HEK293T (cell line): ENCODE data around the gene MTARC2.

Experiments
- CTCF ChIA-PET: fragments of 350-600 bp; formaldehyde crosslinking; extraction: SDS; loops from one replicate; lab custom pipeline; 2021; ENCODE audit warnings: antibody characterized with exemption, inconsistent platforms; lab: Yijun Ruan, JAX
- POLR2A ChIA-PET: fragments of 350-600 bp; formaldehyde crosslinking; extraction: SDS; loops from one replicate; lab custom pipeline; 2020; ENCODE audit warnings: antibody characterized with exemption, inconsistent platforms; lab: Yijun Ruan, JAX
- DNase-seq: peaks from one replicate; pipeline ENCODE4 v3.0.0; 2012; ENCODE audit warnings: mixed read lengths; ENCODE audit errors: extremely low spot score
- ARNT ChIP-seq: fragments of 450-650 bp; IDR thresholded peaks from 2 replicates; pipeline ENCODE4 v1.6.1; 2017; ENCODE audit warnings: mild to moderate bottlenecking
- BHLHE40 ChIP-seq: fragments of 450-650 bp; IDR thresholded peaks from 2 replicates; pipeline ENCODE4 v1.6.1; 2016; ENCODE audit warnings: mild to moderate bottlenecking, moderate library complexity, borderline replicate concordance
- CTBP1 ChIP-seq: fragments of 450-650 bp; IDR thresholded peaks from 2 replicates; pipeline ENCODE4 v1.6.1; 2016; ENCODE audit warnings: borderline replicate concordance
- ELF4 ChIP-seq: fragments of 450-650 bp; IDR thresholded peaks from 2 replicates; pipeline ENCODE4 v1.6.1; 2017; ENCODE audit warnings: antibody characterized with exemption
- FOXA1 ChIP-seq: fragments of 450-650 bp; IDR thresholded peaks from 2 replicates; pipeline ENCODE4 v1.6.1; 2016; ENCODE audit warnings: mild to moderate bottlenecking
- FOXK2 ChIP-seq: fragments of 450-650 bp; IDR thresholded peaks from 2 replicates; pipeline ENCODE4 v1.6.1; 2016; ENCODE audit warnings: mild to moderate bottlenecking
- FOXM1 ChIP-seq: fragments of 450-650 bp; IDR thresholded peaks from 2 replicates; pipeline ENCODE4 v1.6.1; 2017; ENCODE audit warnings: mild to moderate bottlenecking, borderline replicate concordance
- HDGF ChIP-seq: fragments of 450-650 bp; IDR thresholded peaks from 2 replicates; pipeline ENCODE4 v1.6.1; 2017; ENCODE audit warnings: antibody characterized with exemption, borderline replicate concordance
- L3MBTL2 ChIP-seq: fragments of 450-650 bp; conservative IDR thresholded peaks from 2 replicates; pipeline ENCODE4 v1.6.1; 2016; ENCODE audit warnings: mild to moderate bottlenecking
- LEF1 ChIP-seq: fragments of 450-650 bp; IDR thresholded peaks from 2 replicates; pipeline ENCODE4 v1.6.1; 2017; ENCODE audit warnings: mild to moderate bottlenecking, borderline replicate concordance
- NFRKB ChIP-seq: fragments of 450-650 bp; IDR thresholded peaks from 2 replicates; pipeline ENCODE4 v1.6.1; 2016; ENCODE audit warnings: mild to moderate bottlenecking, moderate library complexity
- PKNOX1 ChIP-seq: fragments of 450-650 bp; IDR thresholded peaks from 2 replicates; pipeline ENCODE4 v1.6.1; 2016
- SP1 ChIP-seq: fragments of 450-650 bp; IDR thresholded peaks from 2 replicates; pipeline ENCODE4 v1.6.1; 2017
- SUZ12 ChIP-seq: fragments of 450-650 bp; IDR thresholded peaks from 2 replicates; pipeline ENCODE4 v1.6.1; 2016; ENCODE audit warnings: mild to moderate bottlenecking
- TARDBP ChIP-seq: fragments of 450-650 bp; IDR thresholded peaks from 2 replicates; pipeline ENCODE4 v1.6.1; 2016
- ZNF384 ChIP-seq: fragments of 450-650 bp; IDR thresholded peaks from 2 replicates; pipeline ENCODE4 v1.6.1; 2016

MTARC2 gene

DNA sequence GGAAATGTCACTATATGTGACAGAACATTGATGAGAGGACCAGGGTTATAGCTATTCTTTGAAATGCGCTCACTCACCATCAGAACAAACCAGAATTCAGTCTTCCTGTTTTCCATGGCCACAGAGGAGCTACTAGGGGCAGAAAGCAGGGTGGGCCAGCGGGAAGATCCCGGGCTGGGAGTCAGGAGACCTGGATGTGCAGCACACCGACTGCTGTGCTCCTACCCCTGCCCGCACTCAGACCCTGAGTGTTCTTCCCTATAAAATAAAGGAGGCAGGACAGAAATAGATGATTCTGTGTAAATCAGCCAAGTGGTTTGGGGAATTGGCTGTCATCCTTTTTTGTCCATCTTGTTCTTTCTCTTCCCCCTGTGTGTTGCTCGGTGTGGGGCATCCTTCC, 59.6 kb downstream of the MTARC2 start:
- no peak for TF ChIP-seq BHLHE40
- no peak for TF ChIP-seq FOXM1
- no peak for DNase-seq
- CTCF ChIA-PET, result interaction anchor here (0.9 kb wide), 1 partner anchor 21 kb away, joined by 3 read pairs; the partner anchor contains the start of gene MTARC1
- POLR2A ChIA-PET, result interaction anchor here (1.4 kb wide), 1 partner anchor 21 kb away, joined by 4 read pairs; the partner anchor contains the start of gene MTARC1

DNA sequence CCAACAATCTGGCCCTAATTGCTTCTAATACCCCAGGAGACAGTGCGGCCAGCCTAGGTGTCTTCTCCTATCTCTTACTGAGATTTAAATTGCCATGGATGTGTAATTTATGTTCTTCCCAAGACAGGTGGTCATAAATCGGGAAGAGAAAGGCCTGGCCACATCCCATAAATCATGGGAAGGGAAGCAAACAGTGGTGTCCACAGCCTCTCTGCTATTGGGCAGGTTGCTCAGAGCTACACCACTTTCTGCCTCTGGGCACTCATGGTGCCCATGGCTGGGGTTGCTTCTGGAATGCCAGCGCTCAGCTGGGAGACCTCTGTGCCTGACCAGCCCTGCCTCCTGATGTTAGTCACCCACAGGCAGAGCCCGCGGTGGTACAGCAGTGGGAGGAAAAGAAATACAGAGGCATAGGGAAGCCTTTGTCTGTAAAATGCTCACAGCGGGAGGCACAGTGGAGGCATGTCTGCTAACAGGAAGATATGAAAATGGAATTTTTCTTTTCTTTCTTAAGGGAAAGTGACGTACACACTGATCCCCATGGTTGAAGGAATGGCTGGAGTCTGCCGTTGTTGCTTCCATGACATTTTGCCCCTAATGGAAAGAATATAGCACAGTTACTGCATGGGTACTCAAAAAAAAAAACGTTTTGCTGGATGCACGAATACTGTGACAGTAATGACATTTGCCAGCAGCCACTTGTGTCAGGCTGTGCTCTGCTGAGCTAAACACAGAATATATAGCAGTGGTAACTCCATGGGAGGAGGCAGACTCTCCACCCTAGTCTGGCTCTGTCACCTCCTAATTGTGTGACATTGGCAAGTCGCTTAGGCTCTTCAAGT, 60.4 kb downstream of the MTARC2 start:
- TF ChIP-seq LEF1 (no peak), PKNOX1 (peak; percentile 82), FOXK2 (no peak), ARNT (no peak)
- DNase-seq, result no peak
- ChIA-PET POLR2A (interaction anchor here (0.6 to 1.4 kb wide), 3 partner anchors 9 to 369 kb away, joined by 3 to 4 read pairs (median 4); partner anchors contain the start of gene MTARC1), CTCF (no interaction called here)

GRCh38 chr1:220809187-220809550, 61.0 kb downstream of the MTARC2 start:
- TF ChIP-seq ZNF384, result no peak
- DNase-seq, result no peak
- ChIA-PET POLR2A (interaction anchor here (0.6 kb wide), 1 partner anchor 369 kb away, joined by 3 read pairs; no protein-coding TSS in a partner anchor), CTCF (no interaction called here)

DNA sequence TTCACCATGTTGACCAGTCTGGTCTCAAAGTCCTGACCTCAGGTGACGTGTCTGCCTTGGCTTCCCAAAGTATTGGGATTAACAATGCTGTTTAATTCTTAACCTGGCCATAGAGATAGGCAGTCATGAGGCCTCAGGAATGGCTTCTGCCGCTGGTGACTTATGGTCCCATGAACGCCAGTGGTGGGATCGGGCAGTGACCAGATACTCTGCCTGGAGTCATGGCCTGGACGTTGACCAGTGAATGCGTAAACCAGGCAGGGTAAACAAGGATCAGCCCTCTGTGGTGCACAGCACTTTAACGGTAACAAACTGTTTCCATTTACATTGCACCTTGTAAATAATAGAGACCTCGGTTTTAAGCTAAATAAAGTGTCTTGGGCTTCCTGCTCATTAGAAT, 61.6 kb downstream of the MTARC2 start:
- DNase-seq, result no peak
- POLR2A ChIA-PET, result no interaction called here
- CTCF ChIA-PET, result interaction anchor here (0.7 to 1.0 kb wide), 2 partner anchors 463 to 622 kb away, joined by 3 read pairs; no protein-coding TSS in a partner anchor
- TF ChIP-seq TARDBP (no peak), HDGF (no peak)

GRCh38 chr1:220810179-220810653, 62.1 kb downstream of the MTARC2 start:
- POLR2A ChIA-PET, result interaction anchor here (1.2 kb wide), 1 partner anchor 23 kb away, joined by 3 read pairs; no protein-coding TSS in a partner anchor
- TF ChIP-seq SUZ12 (no peak), L3MBTL2 (no peak)
- peak; percentile 73 for DNase-seq
- CTCF ChIA-PET, result interaction anchor here (0.7 to 1.0 kb wide), 2 partner anchors 463 to 621 kb away, joined by 3 read pairs; no protein-coding TSS in a partner anchor

DNA sequence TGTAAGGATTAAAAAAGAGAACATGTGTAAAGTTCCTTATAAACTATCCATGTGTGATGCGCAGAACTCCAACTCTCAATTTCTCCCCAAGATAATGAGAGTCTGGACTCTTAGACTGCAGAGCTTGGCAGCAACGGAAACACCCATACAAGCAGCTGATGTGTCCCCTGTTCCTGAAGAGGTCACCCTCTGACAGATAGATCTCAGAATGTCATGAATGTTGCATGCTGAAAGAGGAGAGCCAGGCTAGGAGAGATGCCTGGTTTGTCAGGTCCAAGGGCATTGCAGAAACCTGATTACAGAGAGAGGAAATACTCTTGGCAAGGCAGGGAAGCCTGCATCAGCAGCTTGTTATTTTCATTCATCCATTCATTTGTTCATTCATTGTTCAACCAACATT, 62.8 kb downstream of the MTARC2 start:
- POLR2A ChIA-PET, result interaction anchor here (1.2 kb wide), 1 partner anchor 24 kb away, joined by 3 read pairs; no protein-coding TSS in a partner anchor

GRCh38 chr1:220811695-220812094, 63.6 kb downstream of the MTARC2 start:
- TF ChIP-seq TARDBP (no peak), BHLHE40 (no peak), LEF1 (no peak), ELF4 (no peak)
- DNase-seq, result no peak
- ChIA-PET POLR2A (no interaction called here), CTCF (no interaction called here)

More for the DNA sequence above, 62.8 kb downstream of the MTARC2 start:
- DNase-seq, result no peak
- CTCF ChIA-PET, result no interaction called here
- TF ChIP-seq ZNF384 (no peak), FOXK2 (no peak), SP1 (no peak), NFRKB (no peak), LEF1 (no peak), CTBP1 (no peak), ELF4 (no peak), ARNT (no peak), L3MBTL2 (no peak), SUZ12 (no peak), FOXA1 (no peak), FOXM1 (no peak), BHLHE40 (no peak), PKNOX1 (no peak), HDGF (no peak), TARDBP (no peak)

DNA sequence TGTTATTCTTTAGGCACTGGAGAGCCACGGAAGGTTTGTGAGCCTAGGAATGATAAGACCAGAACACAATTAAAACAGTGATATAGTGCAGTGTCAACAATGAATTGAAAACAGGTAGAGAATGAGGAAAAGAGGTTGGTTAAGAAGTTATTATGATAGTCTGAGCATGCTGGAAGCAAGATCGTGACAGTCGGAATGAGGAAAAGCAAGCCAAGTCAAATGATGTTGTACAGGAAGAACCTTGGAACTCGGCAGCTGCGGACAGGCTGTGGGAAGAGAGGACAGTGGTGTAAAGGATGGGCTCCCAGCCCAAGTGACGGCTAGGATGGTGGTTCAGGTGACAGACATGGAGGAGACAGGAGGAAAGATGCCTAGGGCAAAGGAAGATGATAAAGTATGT, 64.2 kb downstream of the MTARC2 start:
- CTCF ChIA-PET, result no interaction called here
- TF ChIP-seq FOXM1 (no peak), FOXA1 (no peak)
- POLR2A ChIA-PET, result no interaction called here
- DNase-seq, result no peak
